HT1080 (cell line): ENCODE data around the gene PARP8. TPM values are rescaled to one million over a fixed set of nuclear protein-coding genes. Genes with fewer than 3 reads are reported as not detected.
A peak's percentile ranks its signal among the peaks of the same experiment; 100 is the strongest.
"Not testable (repeated sequence)": the region's sequence is repeated elsewhere in the genome, so short reads cannot be mapped to it uniquely, and the experiment has no call there.

ENCODE experiments used
- DNase-seq: peaks from one replicate; pipeline ENCODE4 v3.0.0-alpha.2; 2015; ENCODE audit warnings: low read depth
- polyA plus RNA-seq, 2 experiments: library from polyadenylated mRNA; depleted of rRNA; stranded (reverse); fragments of >200 nt; gene quantifications; 2 replicates each; pipeline ENCODE4 v1.2.3, GENCODE V29; 2015
- total RNA-seq: library from RNA; depleted of rRNA; stranded (reverse); fragments of >200 nt; shearing (Covaris generic); gene quantifications from 2 replicates; pipeline ENCODE4 v1.2.3, GENCODE V29; 2014; rRNA removed

PARP8 gene, protein sequence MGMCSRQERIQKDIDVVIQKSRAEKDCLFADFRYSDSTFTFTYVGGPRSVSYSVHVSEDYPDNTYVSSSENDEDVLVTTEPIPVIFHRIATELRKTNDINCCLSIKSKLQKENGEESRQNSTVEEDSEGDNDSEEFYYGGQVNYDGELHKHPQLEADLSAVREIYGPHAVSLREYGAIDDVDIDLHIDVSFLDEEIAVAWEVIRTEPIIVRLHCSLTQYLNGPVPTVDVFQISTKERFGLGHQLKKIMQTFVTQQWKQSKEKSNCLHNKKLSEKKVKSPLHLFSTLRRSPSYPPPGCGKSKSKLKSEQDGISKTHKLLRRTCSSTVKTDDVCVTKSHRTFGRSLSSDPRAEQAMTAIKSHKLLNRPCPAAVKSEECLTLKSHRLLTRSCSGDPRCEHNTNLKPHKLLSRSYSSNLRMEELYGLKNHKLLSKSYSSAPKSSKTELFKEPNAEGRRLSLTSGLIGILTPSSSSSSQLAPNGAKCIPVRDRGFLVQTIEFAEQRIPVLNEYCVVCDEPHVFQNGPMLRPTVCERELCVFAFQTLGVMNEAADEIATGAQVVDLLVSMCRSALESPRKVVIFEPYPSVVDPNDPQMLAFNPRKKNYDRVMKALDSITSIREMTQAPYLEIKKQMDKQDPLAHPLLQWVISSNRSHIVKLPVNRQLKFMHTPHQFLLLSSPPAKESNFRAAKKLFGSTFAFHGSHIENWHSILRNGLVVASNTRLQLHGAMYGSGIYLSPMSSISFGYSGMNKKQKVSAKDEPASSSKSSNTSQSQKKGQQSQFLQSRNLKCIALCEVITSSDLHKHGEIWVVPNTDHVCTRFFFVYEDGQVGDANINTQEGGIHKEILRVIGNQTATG
- 6.2 and 10.8 TPM in 2 replicates for total RNA-seq
- 10.9 and 11.6 TPM in 2 replicates for polyA plus RNA-seq (2015; cell fraction: cytosol; rRNA removed)
- 19.2 and 21.9 TPM in 2 replicates for polyA plus RNA-seq (2015; cell fraction: nucleus; rRNA removed)

- DNase-seq = peak; percentile 48
Observed at GRCh38 chr5:50666261-50667022, at the start of gene PARP8. PARP8 (plus strand) TSS chr5:50666637; CDS start chr5:50667096, 459 bp downstream.

DNA sequence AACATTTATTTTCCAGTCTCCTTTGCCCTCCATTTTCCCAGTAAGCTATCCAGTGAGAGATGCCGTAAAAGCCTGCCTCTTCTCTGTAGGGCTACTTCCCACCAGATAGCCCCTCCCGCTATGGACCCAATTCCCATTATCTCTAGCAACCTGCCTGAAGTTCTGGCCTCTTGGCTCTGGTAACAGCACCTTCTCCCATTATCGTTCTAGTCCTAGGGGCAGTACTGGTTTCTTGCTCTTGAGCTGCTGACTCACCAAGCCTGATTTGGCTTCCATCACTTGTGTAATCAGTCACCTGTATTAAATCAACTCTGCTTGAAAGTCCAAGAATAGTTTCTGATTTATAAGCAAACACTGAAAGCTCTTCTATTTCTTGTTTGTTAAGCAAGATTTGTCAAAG, 42.8 kb upstream of the PARP8 start:
- DNase-seq = no peak

GRCh38 chr5:50634866-50635265, 31.6 kb upstream of the PARP8 start:
- DNase-seq = not testable (repeated sequence)

GRCh38 chr5:50637576-50637975, 28.9 kb upstream of the PARP8 start:
- not testable (repeated sequence) for DNase-seq

DNA sequence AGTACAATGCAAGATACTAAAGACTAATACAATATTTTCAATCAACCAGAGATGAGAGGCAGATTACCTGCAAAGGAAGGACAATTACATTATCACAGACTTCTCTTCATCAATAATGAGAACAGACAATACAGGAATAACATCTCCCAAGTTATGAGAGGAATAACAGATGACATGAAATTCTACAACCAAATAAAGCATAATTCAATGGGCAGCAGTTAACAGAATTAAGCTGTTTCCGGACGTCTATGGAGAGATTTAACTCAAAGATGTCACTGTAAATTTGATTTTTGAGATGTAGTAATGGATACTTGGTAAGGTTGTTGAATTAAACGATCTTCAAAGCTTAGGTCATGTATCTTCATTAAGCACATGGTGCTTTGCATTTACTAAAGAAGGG, 19.8 kb upstream of the PARP8 start:
- DNase-seq = no peak

DNA sequence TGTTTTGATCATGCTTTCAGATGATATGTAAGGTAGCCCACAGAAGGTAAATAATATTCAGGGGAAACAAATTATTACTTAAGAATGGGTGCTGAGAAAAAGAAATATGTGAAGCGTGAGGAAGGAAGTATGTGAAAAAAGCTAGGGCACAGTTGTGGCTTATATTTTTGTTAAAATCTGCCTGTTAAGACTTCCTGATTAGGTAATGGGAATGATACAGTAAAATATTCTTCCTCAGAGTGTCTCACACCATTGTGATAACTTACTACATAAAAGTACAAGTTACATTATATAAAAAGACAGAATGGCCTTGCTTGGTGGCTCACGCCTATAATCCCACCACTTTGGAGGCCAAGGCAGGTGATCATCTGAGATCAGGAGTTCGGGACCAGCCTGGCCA, 18.7 kb upstream of the PARP8 start:
- no peak for DNase-seq

DNA sequence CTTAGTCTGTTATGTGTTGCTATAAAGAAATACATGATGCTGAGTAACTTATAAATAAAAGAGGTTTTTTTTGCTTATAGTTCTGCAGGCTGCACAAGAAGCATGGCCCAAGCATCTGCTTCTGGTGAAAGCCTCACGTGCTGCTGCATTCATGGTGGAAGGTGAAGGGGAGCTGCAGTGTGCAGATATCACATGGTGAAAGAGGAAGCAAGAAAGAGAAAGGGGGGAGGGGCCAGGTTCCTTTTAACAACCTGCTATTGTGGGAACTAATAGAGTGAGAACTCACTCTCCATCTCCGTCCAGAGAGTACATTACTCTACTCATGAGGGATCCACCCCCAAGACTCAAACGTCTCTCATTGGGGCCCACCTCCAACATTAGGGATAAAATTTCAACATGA, 12.5 kb upstream of the PARP8 start:
- no peak for DNase-seq

- DNase-seq = no peak
Observed at GRCh38 chr5:50655067-50655809, 11.2 kb upstream of the PARP8 start.

DNA sequence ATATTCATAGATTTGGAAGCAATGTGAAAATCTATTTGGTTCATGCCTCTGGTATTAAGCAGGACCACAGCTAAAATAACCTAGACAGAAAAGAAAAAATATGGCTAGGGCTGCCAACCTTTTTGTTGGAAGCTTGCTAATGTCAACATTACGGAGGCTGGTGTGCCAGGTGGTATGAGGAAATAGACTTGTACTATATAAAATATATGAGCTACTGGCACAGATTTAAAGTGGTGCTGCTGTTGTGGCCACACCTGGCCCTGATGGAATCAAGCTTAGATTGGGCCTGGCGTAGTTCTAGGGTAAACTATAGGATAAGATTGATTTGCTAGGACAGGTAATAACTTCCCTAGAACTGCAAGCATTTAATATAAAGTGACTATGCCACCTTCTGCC, 10.6 kb upstream of the PARP8 start:
- DNase-seq = no peak

DNA sequence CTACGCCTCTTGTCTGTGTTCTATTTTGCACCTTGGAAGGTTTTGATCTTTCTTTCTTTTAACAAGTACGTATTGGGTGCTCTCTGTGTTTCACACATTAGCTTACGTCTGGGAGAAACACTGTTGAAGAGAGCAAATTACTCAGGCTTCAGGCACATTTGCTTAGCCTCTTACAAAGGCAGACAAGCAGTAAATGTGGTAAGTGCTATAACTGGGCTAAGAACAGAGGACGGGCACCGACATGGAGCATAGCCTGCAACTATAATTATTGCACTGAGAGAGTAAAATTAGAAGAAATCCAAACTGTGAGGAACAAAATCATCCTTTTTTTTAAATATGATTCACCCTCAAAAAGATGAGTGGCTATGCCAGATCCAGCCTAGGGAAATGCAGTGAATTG, 9.4 kb upstream of the PARP8 start:
- no peak for DNase-seq

GRCh38 chr5:50658246-50658645, 8.2 kb upstream of the PARP8 start:
- no peak for DNase-seq

DNA sequence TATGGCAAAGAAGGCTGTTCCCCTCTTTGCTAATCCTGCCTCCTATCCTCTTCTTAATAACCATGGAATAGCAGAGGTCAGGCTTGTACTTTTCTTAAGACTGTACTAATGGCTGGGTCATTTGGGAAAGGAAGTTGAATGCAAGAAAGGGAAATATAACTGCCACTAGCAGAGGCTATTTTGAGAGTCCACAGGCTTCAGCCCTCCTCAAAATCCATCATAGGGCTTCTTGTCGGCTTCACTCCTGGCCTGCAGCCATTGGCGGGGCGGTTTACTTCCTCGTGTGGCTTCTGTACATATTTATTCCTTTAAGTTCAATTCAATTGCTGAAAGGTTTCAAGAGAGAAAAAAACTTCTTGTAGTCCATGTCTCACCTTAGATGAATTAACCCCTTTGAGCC, 2.8 kb upstream of the PARP8 start:
- no peak for DNase-seq

DNA sequence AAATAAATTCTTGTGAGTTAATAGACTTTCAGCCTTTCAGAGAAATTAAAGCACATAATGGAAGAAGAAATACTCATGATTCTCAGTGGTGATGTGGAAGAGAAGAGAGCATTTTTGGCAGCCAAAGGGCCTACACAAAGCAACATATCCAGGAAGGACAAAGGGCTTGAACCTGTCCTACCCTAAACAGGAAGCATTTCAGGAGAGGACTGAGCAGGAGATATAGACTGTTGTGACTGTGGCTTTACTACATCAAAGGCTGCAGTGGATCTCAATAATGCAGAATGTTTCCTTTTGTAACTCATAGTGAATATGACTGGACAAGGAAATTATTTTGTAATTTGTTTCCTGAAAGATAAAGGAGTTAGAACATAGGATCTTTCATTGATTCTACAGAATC, 1.3 kb upstream of the PARP8 start:
- DNase-seq = no peak

DNA sequence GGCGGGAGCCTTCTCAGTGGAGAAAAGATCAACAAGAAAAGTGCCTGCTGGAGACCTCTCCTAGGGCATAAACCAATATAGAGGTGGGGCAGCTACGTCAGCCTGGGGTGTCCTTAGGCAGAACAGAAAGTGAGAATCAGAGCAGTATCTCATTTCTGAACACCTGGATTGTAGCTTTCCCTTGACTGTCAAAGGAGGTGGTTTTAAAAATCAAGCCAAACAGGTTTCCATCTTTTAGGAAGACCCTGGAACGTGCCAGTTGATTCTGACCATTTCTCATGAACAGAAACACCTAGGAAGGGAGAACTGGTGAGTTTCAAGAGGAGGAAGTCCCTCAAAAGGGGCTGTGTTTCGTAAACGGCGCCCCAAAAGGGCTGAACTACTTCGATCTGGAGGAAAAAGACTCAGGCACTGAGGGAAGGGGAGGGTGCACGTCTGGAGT, 655 bp upstream of the PARP8 start:
- DNase-seq = not testable (repeated sequence)

GRCh38 chr5:50667023-50667652, 701 bp downstream of the PARP8 start:
- DNase-seq = no peak

- peak; percentile 67 for DNase-seq
Observed at GRCh38 chr5:50667653-50668595, 1.5 kb downstream of the PARP8 start.

DNA sequence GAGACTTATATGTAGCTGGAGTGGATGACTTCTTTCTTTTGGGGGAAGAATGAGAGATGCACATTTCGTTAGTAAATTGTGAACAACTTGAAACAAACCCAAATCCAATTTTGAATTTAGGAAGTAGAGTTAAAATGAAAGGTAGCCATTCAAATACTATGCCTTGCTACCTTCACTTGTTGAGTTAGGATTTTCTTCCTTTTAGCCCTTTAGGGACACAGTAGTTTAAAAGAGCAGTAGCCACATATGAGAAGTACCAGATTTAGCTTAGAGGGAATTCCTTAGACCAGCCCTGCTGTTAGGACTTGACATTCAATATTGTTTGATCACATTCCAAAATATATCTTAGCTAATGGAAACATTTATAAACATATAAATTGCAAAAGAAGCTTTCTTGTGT, 2.2 kb downstream of the PARP8 start:
- DNase-seq = not testable (repeated sequence)

GRCh38 chr5:50672663-50673062, 6.2 kb downstream of the PARP8 start:
- DNase-seq = no peak

DNA sequence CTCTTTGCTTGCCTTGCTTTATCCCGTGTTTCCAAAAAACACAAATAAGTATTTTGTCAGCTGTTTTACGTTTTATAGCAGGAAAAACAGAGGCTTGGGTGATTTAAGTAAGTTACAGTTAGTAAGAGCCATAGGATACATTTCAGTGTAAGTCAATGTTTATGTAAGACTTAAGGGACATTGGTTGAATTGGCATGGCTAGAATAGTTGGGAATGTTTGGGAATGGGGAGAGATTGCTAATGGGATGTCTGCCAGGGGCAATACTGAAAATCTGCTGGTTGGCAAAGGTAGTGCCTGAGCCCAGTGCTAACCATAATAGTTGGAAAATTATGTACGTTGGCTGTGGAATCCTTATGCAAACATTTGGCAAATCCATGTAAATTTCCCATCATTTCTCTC, 7.0 kb downstream of the PARP8 start:
- not testable (repeated sequence) for DNase-seq
